Gastrocnemius medialis (tissue), 4 donors: ENCODE data around the gene THBS4.

Experiments
- CTCF ChIP-seq, 5 experiments: fragments of 450-650 bp in 3 of 5; fragments of 200-600 bp in 2 of 5; sonication (generic) in 2 of 5; IDR thresholded peaks in 4 of 5; conservative IDR thresholded peaks in 1 of 5; 1 replicate in 4 of 5; 2 replicates in 1 of 5; pipeline ENCODE4 v1.5.1; 2016 to 2019; ENCODE audit warnings: antibody characterized with exemption in 5 of 5, mild to moderate bottlenecking in 3 of 5, moderate library complexity in 3 of 5
- POLR2A ChIP-seq, 2 donors: fragments of 450-650 bp; IDR thresholded peaks; one replicate each; pipeline ENCODE4 v1.6.1; 2017; ENCODE audit warnings: antibody characterized with exemption in 2 of 2, mild to moderate bottlenecking in 2 of 2, moderate library complexity in 2 of 2

GRCh38 chr5:80094236-80094738 is 59.1 kb downstream of the THBS4 start:
- no peak for TF ChIP-seq POLR2A (IDR thresholded peaks at IDR 0.05)
- no peak for TF ChIP-seq CTCF (IDR thresholded peaks at IDR 0.05 in 4 of 5, conservative IDR thresholded peaks at IDR 0.05 in 1 of 5)
